GM13977 (cell line): ENCODE results near the gene C1QTNF7.

Experiments used
- DNase-seq: peaks from one replicate; pipeline ENCODE4 v3.0.0; 2012; ENCODE audit warnings: low spot score
- CTCF ChIP-seq: IDR thresholded peaks from 2 replicates; pipeline ENCODE4 v1.5.1; 2012; ENCODE audit warnings: mild to moderate bottlenecking, control low read depth; ENCODE audit not compliant: insufficient read depth; ENCODE audit errors: extremely low read depth, missing control alignments
- in situ Hi-C: fragments of 300-500 bp; cut with MboI; formaldehyde crosslinking; loops from one replicate; pipeline ENCODE4 v1.12.0; 2022; ENCODE audit warnings: low sequenced_read_pairs, low pct_unique_long_range_greater_than_20kb, mixed read lengths, inconsistent platforms; ENCODE audit not compliant: unreplicated experiment

The C1QTNF7 gene

GRCh38 chr4:15400226-15400625 lies 27.6 kb upstream of the C1QTNF7 start:
- in situ Hi-C loops: no loop called here
- no peak for TF ChIP-seq CTCF
- no peak for DNase-seq

GRCh38 chr4:15400981-15401671 lies 26.7 kb upstream of the C1QTNF7 start:
- no peak for TF ChIP-seq CTCF
- DNase-seq: no peak
- in situ Hi-C loops: no loop called here

- no peak for DNase-seq
- in situ Hi-C loops: no loop called here
- no peak for TF ChIP-seq CTCF
These were observed 25.7 kb upstream of the C1QTNF7 start for GRCh38 chr4:15402146-15402545.

GRCh38 chr4:15402974-15403373 lies 24.9 kb upstream of the C1QTNF7 start:
- TF ChIP-seq CTCF: no peak
- in situ Hi-C loops: no loop called here
- no peak for DNase-seq

- in situ Hi-C loops: no loop called here
- no peak for TF ChIP-seq CTCF
- no peak for DNase-seq
These were observed 22.8 kb upstream of the C1QTNF7 start for GRCh38 chr4:15405018-15405417.

- DNase-seq: no peak
- TF ChIP-seq CTCF: no peak
- in situ Hi-C loops: no loop called here
These were observed 17.1 kb upstream of the C1QTNF7 start for GRCh38 chr4:15410750-15411149.

GRCh38 chr4:15412461-15412860 lies 15.4 kb upstream of the C1QTNF7 start:
- TF ChIP-seq CTCF: no peak
- no peak for DNase-seq
- in situ Hi-C loops: no loop called here
